Spleen (tissue), 7 donors: ENCODE measurements around the gene OVAAL.

Experiments used
- CTCF ChIP-seq, 11 experiments: fragments of 200-600 bp in 7 of 11; fragments of 450-650 bp in 4 of 11; sonication (generic) in 4 of 11; IDR thresholded peaks in 8 of 11; conservative IDR thresholded peaks in 3 of 11; 1 replicate in 7 of 11; 2 replicates in 4 of 11; pipeline versions ENCODE4 v1.4.0 to v1.8.0; 2016 to 2021; ENCODE audit warnings: antibody characterized with exemption in 11 of 11, inconsistent platforms in 4 of 11, mild to moderate bottlenecking in 1 of 11
- POLR2AphosphoS5 ChIP-seq, 3 donors: sonication (generic); formaldehyde crosslinking; IDR thresholded peaks; one replicate each; pipeline ENCODE4 v1.5.1; 2017; ENCODE audit warnings: antibody characterized with exemption in 3 of 3
- donor health status: DM: no; HTN: no; CAD: no; lungs with moderate emphysema.
- donor health status: DM: no; HTN: no; CAD: no.
- donor health status: DM: no; HTN: no; CAD: no.

- TF ChIP-seq CTCF (IDR thresholded peaks at IDR 0.05 in 8 of 11, conservative IDR thresholded peaks at IDR 0.05 in 3 of 11) (no peak), POLR2AphosphoS5 (IDR thresholded peaks at IDR 0.05) (no peak)
Measured at GRCh38 chr1:180548686-180549317, 10.0 kb upstream of the OVAAL start.
